IMR-90 (cell line): ENCODE results near the gene RCL1. TPM values are rescaled to one million over a fixed set of nuclear protein-coding genes. Genes with fewer than 3 reads are reported as not detected.

ENCODE experiments used
- ATAC-seq: fragments of 200-7000 bp; cut with Tn5 transposase; 2 replicates; pipeline ENCODE4 v1.9.1; 2020; ENCODE audit warnings: low read depth, mild to moderate bottlenecking, moderate library complexity
- BruUV-seq: library from RNA; stranded (reverse); fragments of 400-500 nt; replicated peaks from 2 replicates; lab custom pipeline; 2021; lab: Mats Ljungman, UMichigan
- CTCF ChIA-PET: fragments of 300-600 bp; formaldehyde crosslinking; extraction: SDS; loops from one replicate; lab custom pipeline; 2021; ENCODE audit warnings: antibody characterized with exemption; lab: Yijun Ruan, JAX
- POLR2A ChIA-PET: fragments of 300-600 bp; sonication (Branson Sonifier 250); formaldehyde crosslinking; loops from one replicate; lab custom pipeline; 2022; ENCODE audit warnings: antibody characterized with exemption; ENCODE audit not compliant: unreplicated experiment; lab: Charles Lee
- DNase-seq: peaks from one replicate; pipeline ENCODE4 v3.0.0; 2013
- H2AFZ ChIP-seq: replicated peaks from 2 replicates; pipeline ENCODE3; 2013; ENCODE audit warnings: low read length, mild to moderate bottlenecking; ENCODE audit not compliant: poor library complexity
- H2AK5ac ChIP-seq: 2 replicates; pipeline ENCODE4 v1.6.1; 2013; ENCODE audit warnings: low read depth, low read length, inconsistent platforms
- H2AK9ac ChIP-seq: replicated peaks from 2 replicates; pipeline ENCODE3; 2013; ENCODE audit warnings: mild to moderate bottlenecking, low read depth, low read length, moderate library complexity; ENCODE audit not compliant: poor library complexity
- H2BK120ac ChIP-seq: 2 replicates; pipeline ENCODE4 v1.6.1; 2013; ENCODE audit warnings: low read depth, low read length, inconsistent platforms
- H2BK15ac ChIP-seq: 3 replicates; pipeline ENCODE4 v1.6.1; 2013; ENCODE audit warnings: low read depth, low read length, inconsistent platforms
- H2BK20ac ChIP-seq: 2 replicates; pipeline ENCODE4 v1.6.1; 2013; ENCODE audit warnings: low read depth, mild to moderate bottlenecking, inconsistent platforms, low read length, moderate library complexity
- H2BK5ac ChIP-seq: 2 replicates; pipeline ENCODE4 v1.6.1; 2013; ENCODE audit warnings: mild to moderate bottlenecking, low read depth, low read length, inconsistent platforms; ENCODE audit not compliant: poor library complexity, severe bottlenecking
- H3K14ac ChIP-seq: replicated peaks from 2 replicates; pipeline ENCODE4 v1.6.1; 2013; ENCODE audit warnings: low read depth, low read length, inconsistent platforms
- H3K18ac ChIP-seq: 2 replicates; pipeline ENCODE4 v1.6.1; 2013; ENCODE audit warnings: low read depth, low read length, control low read depth
- H3K23ac ChIP-seq: 2 replicates; pipeline ENCODE4 v1.6.1; 2013; ENCODE audit warnings: low read depth, low read length, inconsistent platforms
- H3K27ac ChIP-seq: 2 replicates; pipeline ENCODE4 v1.5.1; 2013; ENCODE audit warnings: mild to moderate bottlenecking, control low read depth, low read length; ENCODE audit not compliant: insufficient read depth
- H3K27me3 ChIP-seq: 2 replicates; pipeline ENCODE4 v1.6.1; 2013; ENCODE audit warnings: low read length; ENCODE audit not compliant: control insufficient read depth, insufficient read depth
- H3K36me3 ChIP-seq: 2 replicates; pipeline ENCODE4 v1.6.1; 2013; ENCODE audit warnings: low read length, mixed read lengths; ENCODE audit not compliant: control insufficient read depth, insufficient read depth
- H3K4ac ChIP-seq: 2 replicates; pipeline ENCODE4 v1.6.1; 2013; ENCODE audit warnings: low read depth, low read length, inconsistent platforms
- H3K4me1 ChIP-seq: 2 replicates; pipeline ENCODE4 v1.6.1; 2013; ENCODE audit warnings: low read length, mixed read lengths; ENCODE audit not compliant: control insufficient read depth, insufficient read depth
- H3K4me2 ChIP-seq: 2 replicates; pipeline ENCODE4 v1.6.1; 2013; ENCODE audit warnings: low read depth, mild to moderate bottlenecking, control low read depth, low read length, moderate library complexity
- H3K4me3 ChIP-seq: 2 replicates; pipeline ENCODE4 v1.5.1; 2013; ENCODE audit warnings: low read depth, mild to moderate bottlenecking, control low read depth, low read length, moderate library complexity; ENCODE audit not compliant: insufficient read depth
- H3K56ac ChIP-seq: 2 replicates; pipeline ENCODE4 v1.6.1; 2013; ENCODE audit warnings: low read length, inconsistent platforms; ENCODE audit not compliant: insufficient read depth; ENCODE audit errors: extremely low read depth
- H3K79me1 ChIP-seq, 2 experiments: 2 replicates each; pipeline ENCODE4 v1.6.1; 2013; ENCODE audit warnings: low read length in 2 of 2, inconsistent platforms in 1 of 2, low read depth in 1 of 2
- H3K9ac ChIP-seq: 2 replicates; pipeline ENCODE4 v1.6.1; 2013; ENCODE audit warnings: low read depth, low read length, control low read depth
- H3K9me1 ChIP-seq: 2 replicates; pipeline ENCODE4 v1.6.1; 2013; ENCODE audit warnings: low read length, inconsistent platforms; ENCODE audit not compliant: insufficient read depth
- H3K9me3 ChIP-seq: 2 replicates; pipeline ENCODE4 v1.6.1; 2013; ENCODE audit warnings: low read length; ENCODE audit not compliant: control insufficient read depth, insufficient read depth
- H4K20me1 ChIP-seq: 2 replicates; pipeline ENCODE4 v1.6.1; 2013; ENCODE audit warnings: low read length, inconsistent platforms; ENCODE audit not compliant: insufficient read depth
- H4K5ac ChIP-seq: 2 replicates; pipeline ENCODE4 v1.6.1; 2013; ENCODE audit warnings: mild to moderate bottlenecking, low read depth, low read length, control low read depth
- H4K8ac ChIP-seq, 2 experiments: 2 replicates each; pipeline ENCODE4 v1.6.1; 2013; ENCODE audit warnings: low read depth in 2 of 2, low read length in 2 of 2, control low read depth in 1 of 2, inconsistent platforms in 1 of 2
- H4K91ac ChIP-seq: 2 replicates; pipeline ENCODE4 v1.6.1; 2013; ENCODE audit warnings: low read depth, low read length, inconsistent platforms; ENCODE audit not compliant: insufficient read depth
- BHLHE40 ChIP-seq: fragments of 150-350 bp; IDR thresholded peaks from 2 replicates; pipeline ENCODE4 v1.6.1; 2016; ENCODE audit warnings: mild to moderate bottlenecking, low read depth, low read length
- CHD1 ChIP-seq: IDR thresholded peaks from 2 replicates; pipeline ENCODE4 v1.6.1; 2012; ENCODE audit warnings: low read depth, low read length, improper control_type of control experiment
- POLR2A ChIP-seq: IDR thresholded peaks from 2 replicates; pipeline ENCODE4 v1.6.1; 2012; ENCODE audit warnings: mild to moderate bottlenecking, low read depth, low read length
- RFX5 ChIP-seq: IDR thresholded peaks from 2 replicates; pipeline ENCODE4 v1.8.0; 2012; ENCODE audit warnings: low read depth, mild to moderate bottlenecking, low read length, moderate library complexity
- SMC3 ChIP-seq: fragments of 150-350 bp; IDR thresholded peaks from 2 replicates; pipeline ENCODE4 v1.6.1; 2016; ENCODE audit warnings: low read depth, mild to moderate bottlenecking, antibody characterized with exemption, low read length, moderate library complexity
- WGBS, 2 experiments: methylation state at CpG; one replicate each; pipeline versions ENCODE4 v1.1.5 to v1.1.7; 2013; ENCODE audit warnings: missing lambda C conversion rate in 2 of 2; ENCODE audit not compliant: insufficient read length in 1 of 2; ENCODE audit errors: extremely low coverage in 2 of 2; 5-methylcytosine and 5-hydroxymethylcytosine counted together
- dilution Hi-C: fragments of 300-500 bp; cut with HindIII; formaldehyde crosslinking; loops from one replicate; pipeline ENCODE4 v1.14.3; 2018; ENCODE audit warnings: low sequenced_read_pairs; ENCODE audit not compliant: unreplicated experiment
- in situ Hi-C: fragments of 300-500 bp; cut with MboI; formaldehyde crosslinking; loops from 3 replicates; pipeline ENCODE4 v1.14.3; 2019; ENCODE audit warnings: low sequenced_read_pairs, inconsistent platforms, mixed read lengths
- intact Hi-C: fragments of 100-400 bp; cut with micrococcal nuclease; formaldehyde crosslinking; loops from 2 replicates; pipeline ENCODE4 v1.10.0; 2022
- polyA plus RNA-seq, 3 experiments: library from polyadenylated mRNA; depleted of rRNA; stranded (reverse); fragments of >200 nt; gene quantifications; 2 replicates each; pipeline ENCODE4 v1.2.3, GENCODE V29; 2012; ENCODE audit warnings: low replicate concordance in 1 of 3
- total RNA-seq: library from RNA; depleted of rRNA; stranded (reverse); fragments of >200 nt; gene quantifications from 2 replicates; pipeline ENCODE4 v1.2.3, GENCODE V29; 2012
- TF ChIP-seq, protein P1 (sequence below): fragments of 150-350 bp; IDR thresholded peaks from 2 replicates; pipeline ENCODE4 v1.6.1; 2016; ENCODE audit warnings: low read depth, mild to moderate bottlenecking, low read length, moderate library complexity, borderline replicate concordance

The RCL1 gene
- total and polyA plus RNA-seq, 2 of the 4 experiments (the other 2 are of a cell fraction): 12.3 to 13.8 TPM

DNA sequence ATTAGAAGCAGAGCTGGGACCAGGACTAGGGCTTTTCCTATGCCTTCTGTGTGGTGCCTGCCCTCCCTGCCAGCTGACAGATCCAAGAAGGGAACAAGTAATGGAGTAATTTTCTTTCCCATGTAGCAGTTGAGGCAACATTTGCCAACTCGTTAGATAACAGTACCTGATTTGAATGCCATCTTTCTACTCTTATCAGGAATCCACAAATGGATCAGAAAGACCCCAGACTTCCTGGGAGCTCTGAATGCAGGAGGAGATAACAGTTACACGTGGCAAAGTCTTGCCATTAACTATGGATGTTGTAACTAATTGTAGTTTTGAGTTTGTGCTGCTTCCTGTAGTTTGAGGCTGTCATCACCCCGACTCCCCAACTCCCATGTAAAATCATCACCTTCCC lies 39.2 kb downstream of the RCL1 start:
- dilution Hi-C loops: no loop called here
- H3K56ac ChIP-seq: no peak overlapping the region
- peak overlapping the region; percentile 31; the same call in 1 of the 2 replicates for H3K18ac ChIP-seq
- H4K20me1 ChIP-seq: peaks cover 3% of the 10 kb centered on the region; the same call in 1 of the 2 replicates
- intact Hi-C loops: loop anchor here (5.0 to 10.0 kb wide), 3 partner anchors 40 to 447 kb away; partner anchors contain the start of genes JAK2 and RCL1
- no peak overlapping the region for H2AK9ac ChIP-seq
- H3K36me3 ChIP-seq: no peaks in the 10 kb centered on the region
- peak overlapping the region; percentile 67 for H3K14ac ChIP-seq
- no peak for TF ChIP-seq SMC3
- no peak for TF ChIP-seq POLR2A
- TF ChIP-seq CHD1: no peak
- TF ChIP-seq BHLHE40: no peak
- no peak for TF ChIP-seq RFX5
- TF ChIP-seq, protein P1, sequence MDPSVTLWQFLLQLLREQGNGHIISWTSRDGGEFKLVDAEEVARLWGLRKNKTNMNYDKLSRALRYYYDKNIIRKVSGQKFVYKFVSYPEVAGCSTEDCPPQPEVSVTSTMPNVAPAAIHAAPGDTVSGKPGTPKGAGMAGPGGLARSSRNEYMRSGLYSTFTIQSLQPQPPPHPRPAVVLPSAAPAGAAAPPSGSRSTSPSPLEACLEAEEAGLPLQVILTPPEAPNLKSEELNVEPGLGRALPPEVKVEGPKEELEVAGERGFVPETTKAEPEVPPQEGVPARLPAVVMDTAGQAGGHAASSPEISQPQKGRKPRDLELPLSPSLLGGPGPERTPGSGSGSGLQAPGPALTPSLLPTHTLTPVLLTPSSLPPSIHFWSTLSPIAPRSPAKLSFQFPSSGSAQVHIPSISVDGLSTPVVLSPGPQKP: no peak
- H3K9me1 ChIP-seq: peaks cover 34% of the 10 kb centered on the region
- H3K4me1 ChIP-seq: peaks cover 32% of the 10 kb centered on the region
- no peak overlapping the region for H3K27ac ChIP-seq
- H3K79me1 ChIP-seq: peaks cover 21 to 61% of the 10 kb centered on the region in 2 experiments
- ChIA-PET POLR2A (no interaction called here), CTCF (interaction anchor here (0.6 kb wide), 2 partner anchors 122 to 796 kb away, joined by 3 to 5 read pairs; no protein-coding TSS in a partner anchor)
- ATAC-seq: no peak
- peak overlapping the region; percentile 9 for H2BK5ac ChIP-seq
- H2AK5ac ChIP-seq: peak overlapping the region; percentile 92
- H2BK20ac ChIP-seq: peak overlapping the region; percentile 73
- peak overlapping the region; percentile 81 for H3K4ac ChIP-seq
- H3K9ac ChIP-seq: no peak overlapping the region
- H3K9me3 ChIP-seq: no peaks in the 10 kb centered on the region
- peak overlapping the region; percentile 96 for H2BK15ac ChIP-seq
- no TSS peak for BruUV-seq
- no CpG with 5 or more reads among the region's 3 CpGs for WGBS, 2 experiments
- no peaks in the 10 kb centered on the region for H3K27me3 ChIP-seq
- peak overlapping the region; percentile 59; the same call in 1 of the 2 replicates for H3K23ac ChIP-seq
- peak overlapping the region; percentile 49 to 59 for H4K8ac ChIP-seq
- no peak overlapping the region for H3K4me2 ChIP-seq
- H4K5ac ChIP-seq: no peak overlapping the region; the same call in 1 of the 2 replicates
- H4K91ac ChIP-seq: peak overlapping the region; percentile 30
- no peak for DNase-seq
- in situ Hi-C loops: no loop called here
- no peak overlapping the region for H3K4me3 ChIP-seq
- peak overlapping the region; percentile 82 for H2BK120ac ChIP-seq
- H2AFZ ChIP-seq: no peak overlapping the region
